Measurements from ENCODE around the gene PROZ. TPM values are rescaled to one million over a fixed set of nuclear protein-coding genes. Genes with fewer than 3 reads are reported as not detected.
"Not testable (repeated sequence)": the region's sequence is repeated elsewhere in the genome, so short reads cannot be mapped to it uniquely, and the experiment has no call there.

The PROZ gene
- total RNA-seq, 1 donor from 2014 or later = not detected

DNA sequence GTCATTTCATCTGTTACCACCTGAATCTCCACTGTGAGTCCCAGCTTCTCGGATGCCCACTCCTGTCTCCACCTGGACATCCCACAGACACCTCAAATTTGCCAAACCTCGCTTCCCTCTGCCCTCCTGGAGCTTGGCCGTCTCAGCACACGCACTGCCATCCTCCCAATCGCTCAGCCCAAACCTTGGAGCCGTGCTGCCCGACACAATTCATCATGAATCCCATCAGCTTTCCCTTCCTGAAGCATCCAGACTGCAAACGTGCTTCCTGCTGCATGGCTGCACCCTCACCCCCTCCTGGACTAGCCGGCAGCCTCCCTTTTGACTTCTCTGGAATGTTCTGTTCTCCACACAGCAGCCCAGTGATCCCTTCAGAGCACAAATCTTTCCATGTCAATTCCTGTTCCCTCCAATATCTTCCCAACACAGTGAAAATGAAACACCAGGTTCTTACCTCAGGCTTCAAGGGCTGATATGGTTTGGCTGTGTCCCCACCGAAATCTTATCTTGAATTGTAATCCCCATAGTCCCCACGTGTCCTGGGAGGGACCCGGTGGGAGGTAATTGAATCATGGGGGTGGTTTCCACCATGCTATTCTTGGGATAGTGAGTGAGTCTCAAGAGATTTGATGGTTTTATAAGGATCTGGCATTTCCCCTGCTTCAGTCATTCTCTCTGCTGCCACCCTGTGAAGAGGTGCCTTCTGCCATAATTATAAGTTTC, 1.1 kb upstream of the PROZ start:
- ChIA-PET CTCF (interaction anchor here (0.6 kb wide), 1 partner anchor 40 kb away, joined by 3 read pairs; no protein-coding TSS in a partner anchor), POLR2A (no interaction called here)
- ATAC-seq (ENCODE audit: low read depth) (no peak), DNase-seq (no peak)
- Mint-ChIP-seq H3K4me1 (peaks cover 18% of the 10 kb centered on the region), H3K4me3 (no peak overlapping the region), H3K27ac (no peak overlapping the region), H3K27me3 (peaks cover 4% of the 10 kb centered on the region), H3K36me3 (ENCODE audit: low read depth) (no peaks in the 10 kb centered on the region), H3K9me3 (peaks cover 13% of the 10 kb centered on the region)
- TF ChIP-seq, protein P1, sequence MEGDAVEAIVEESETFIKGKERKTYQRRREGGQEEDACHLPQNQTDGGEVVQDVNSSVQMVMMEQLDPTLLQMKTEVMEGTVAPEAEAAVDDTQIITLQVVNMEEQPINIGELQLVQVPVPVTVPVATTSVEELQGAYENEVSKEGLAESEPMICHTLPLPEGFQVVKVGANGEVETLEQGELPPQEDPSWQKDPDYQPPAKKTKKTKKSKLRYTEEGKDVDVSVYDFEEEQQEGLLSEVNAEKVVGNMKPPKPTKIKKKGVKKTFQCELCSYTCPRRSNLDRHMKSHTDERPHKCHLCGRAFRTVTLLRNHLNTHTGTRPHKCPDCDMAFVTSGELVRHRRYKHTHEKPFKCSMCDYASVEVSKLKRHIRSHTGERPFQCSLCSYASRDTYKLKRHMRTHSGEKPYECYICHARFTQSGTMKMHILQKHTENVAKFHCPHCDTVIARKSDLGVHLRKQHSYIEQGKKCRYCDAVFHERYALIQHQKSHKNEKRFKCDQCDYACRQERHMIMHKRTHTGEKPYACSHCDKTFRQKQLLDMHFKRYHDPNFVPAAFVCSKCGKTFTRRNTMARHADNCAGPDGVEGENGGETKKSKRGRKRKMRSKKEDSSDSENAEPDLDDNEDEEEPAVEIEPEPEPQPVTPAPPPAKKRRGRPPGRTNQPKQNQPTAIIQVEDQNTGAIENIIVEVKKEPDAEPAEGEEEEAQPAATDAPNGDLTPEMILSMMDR (IDR thresholded peaks at IDR 0.05) = no peak
- intact Hi-C loops (cut with micrococcal nuclease) = loop anchor here (10.0 kb wide), 1 partner anchor 213 kb away; no protein-coding TSS in a partner anchor

GRCh38 chr13:113158946-113159345, 498 bp downstream of the PROZ start:
- Mint-ChIP-seq H3K4me3 (no peak overlapping the region), H3K27ac (no peak overlapping the region), H3K4me1 (peaks cover 6% of the 10 kb centered on the region), H3K9me3 (peaks cover 13% of the 10 kb centered on the region), H3K36me3 (ENCODE audit: low read depth) (no peaks in the 10 kb centered on the region), H3K27me3 (peaks cover 4% of the 10 kb centered on the region)
- no peak for DNase-seq
- no peak for ATAC-seq (ENCODE audit: low read depth)
- TF ChIP-seq, protein P1 (IDR thresholded peaks at IDR 0.05) = no peak
- ChIA-PET CTCF (no interaction called here), POLR2A (no interaction called here)
- intact Hi-C loops (cut with micrococcal nuclease) = loop anchor here (10.0 kb wide), 1 partner anchor 214 kb away; no protein-coding TSS in a partner anchor

GRCh38 chr13:113159701-113160100, 1.3 kb downstream of the PROZ start:
- H3K9me3 Mint-ChIP-seq = peaks cover 13% of the 10 kb centered on the region
- peaks cover 4% of the 10 kb centered on the region for H3K27me3 Mint-ChIP-seq
- CTCF ChIA-PET = no interaction called here

DNA sequence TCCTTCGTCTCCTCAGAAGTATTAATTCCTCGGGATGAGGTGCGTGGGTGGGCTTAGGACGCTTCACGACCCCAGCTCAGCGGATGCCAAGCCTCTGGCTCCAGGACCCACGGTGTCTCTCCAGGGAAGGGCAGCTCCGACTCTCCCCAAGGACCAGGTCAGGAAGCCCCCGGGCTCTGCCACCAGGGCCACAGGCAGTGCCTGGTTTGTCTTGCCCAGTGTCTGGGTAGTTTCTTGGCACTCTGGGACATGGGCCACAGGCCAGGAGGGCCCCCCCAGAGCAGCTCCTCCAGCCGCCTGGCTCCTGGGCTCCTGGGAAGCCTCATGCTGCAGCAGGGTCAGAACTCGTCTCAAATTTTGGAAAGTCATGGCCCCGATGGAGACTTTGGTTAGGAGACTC, 2.5 kb downstream of the PROZ start:
- H3K27ac Mint-ChIP-seq = no peak overlapping the region
- no peaks in the 10 kb centered on the region for H3K36me3 Mint-ChIP-seq (ENCODE audit: low read depth)
- CTCF ChIA-PET = no interaction called here
- ATAC-seq (ENCODE audit: low read depth) (no peak), DNase-seq (no peak)
- H3K4me3 Mint-ChIP-seq = no peak overlapping the region
- H3K4me1 Mint-ChIP-seq = peaks cover 5% of the 10 kb centered on the region
- TF ChIP-seq, protein P1 (IDR thresholded peaks at IDR 0.05) = no peak
- intact Hi-C loops (cut with micrococcal nuclease) = no loop called here
- POLR2A ChIA-PET = no interaction called here
- peaks cover 4% of the 10 kb centered on the region for H3K27me3 Mint-ChIP-seq
- H3K9me3 Mint-ChIP-seq = peaks cover 5% of the 10 kb centered on the region

More at GRCh38 chr13:113159701-113160100, 1.3 kb downstream of the PROZ start:
- no peak for ATAC-seq (ENCODE audit: low read depth)
- intact Hi-C loops (cut with micrococcal nuclease) = loop anchor here (10.0 kb wide), 1 partner anchor 215 kb away; no protein-coding TSS in a partner anchor
- no peak overlapping the region for H3K4me3 Mint-ChIP-seq
- no peaks in the 10 kb centered on the region for H3K36me3 Mint-ChIP-seq (ENCODE audit: low read depth)
- TF ChIP-seq, protein P1 (IDR thresholded peaks at IDR 0.05) = no peak
- POLR2A ChIA-PET = no interaction called here
- peaks cover 6% of the 10 kb centered on the region for H3K4me1 Mint-ChIP-seq
- DNase-seq = no peak
- no peak overlapping the region for H3K27ac Mint-ChIP-seq

DNA sequence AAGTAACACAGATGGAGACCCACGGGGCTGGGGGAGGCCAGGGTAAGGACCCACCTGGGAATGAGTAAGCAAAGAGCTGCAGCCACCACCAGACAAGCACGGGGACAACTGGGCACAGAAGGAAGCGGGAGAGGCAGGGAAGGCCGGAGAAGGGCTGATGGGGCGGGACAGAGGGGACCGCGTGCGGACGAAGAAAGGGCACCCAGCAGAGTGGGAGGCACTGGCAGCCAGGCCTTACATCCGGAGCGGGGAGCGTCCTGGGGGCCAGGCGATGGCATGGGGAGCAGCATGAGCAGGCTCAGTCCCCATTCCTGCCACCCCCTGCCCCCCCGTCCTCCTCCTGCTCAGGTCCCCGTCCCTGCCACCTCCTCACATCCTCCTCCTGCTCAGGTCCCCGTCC, 3.0 kb downstream of the PROZ start:
- POLR2A ChIA-PET = no interaction called here
- H3K36me3 Mint-ChIP-seq (ENCODE audit: low read depth) = no peaks in the 10 kb centered on the region
- H3K4me1 Mint-ChIP-seq = peaks cover 5% of the 10 kb centered on the region
- TF ChIP-seq, protein P1 (IDR thresholded peaks at IDR 0.05) = no peak
- H3K27me3 Mint-ChIP-seq = peaks cover 4% of the 10 kb centered on the region
- no peak for DNase-seq
- CTCF ChIA-PET = no interaction called here
- no peak overlapping the region for H3K4me3 Mint-ChIP-seq
- ATAC-seq (ENCODE audit: low read depth) = no peak
- intact Hi-C loops (cut with micrococcal nuclease) = no loop called here
- H3K27ac Mint-ChIP-seq = no peak overlapping the region
- peaks cover 3% of the 10 kb centered on the region for H3K9me3 Mint-ChIP-seq

- H3K27ac Mint-ChIP-seq; H3K4me3 Mint-ChIP-seq; ATAC-seq (ENCODE audit: low read depth); H3K4me1 Mint-ChIP-seq; POLR2A ChIA-PET; H3K36me3 Mint-ChIP-seq (ENCODE audit: low read depth); H3K27me3 Mint-ChIP-seq; DNase-seq; intact Hi-C loops (cut with micrococcal nuclease); CTCF ChIA-PET; H3K9me3 Mint-ChIP-seq: not testable (repeated sequence)
Observed at GRCh38 chr13:113161975-113162374, 3.5 kb downstream of the PROZ start.

Data from activated B cell treated with CpG ODN at 0.5 μM for 24 hours (primary cell).